Measurements from ENCODE around the gene AOC2. TPM values are rescaled to one million over a fixed set of nuclear protein-coding genes. Genes with fewer than 3 reads are reported as not detected.

AOC2 gene
- polyA plus RNA-seq, 1 donor (not counting 4 experiments of a cell fraction or from before 2014, with no cell fraction given): 0.94 TPM

- no peak for FAIRE-seq
- no peak for DNase-seq (ENCODE audit: low read depth, low spot score)
- no peaks in the 10 kb centered on the region for H4K20me1 ChIP-seq (ENCODE audit: control insufficient read depth, extremely low read depth, insufficient read depth, low read length)
- H3K4me3 ChIP-seq (ENCODE audit: control insufficient read depth in 2 of 3, extremely low read depth in 1 of 3, insufficient read depth in 2 of 3, low read depth in 1 of 3, low read length in 3 of 3): no peak overlapping the region
- dilution Hi-C loops (cut with MboI; ENCODE audit: extremely low pct_ligation_motif_present, low sequenced_read_pairs): no loop called here
- H3K9me1 ChIP-seq (ENCODE audit: control insufficient read depth, extremely low read depth, insufficient read depth, low read length): no peaks in the 10 kb centered on the region
- no peak overlapping the region for H3K27ac ChIP-seq (ENCODE audit: control insufficient read depth, insufficient read depth, low read length)
- H3K4me2 ChIP-seq (ENCODE audit: control insufficient read depth, extremely low read depth, insufficient read depth, low read depth, low read length): no peak overlapping the region
- H3K9me3 ChIP-seq (ENCODE audit: control insufficient read depth, low read depth, low read length): no peaks in the 10 kb centered on the region
- H3K79me2 ChIP-seq (ENCODE audit: control insufficient read depth, insufficient read depth, low read length): no peaks in the 10 kb centered on the region
- H3K9ac ChIP-seq (ENCODE audit: control insufficient read depth, extremely low read depth, insufficient read depth, low read length): no peak overlapping the region
- H3K36me3 ChIP-seq (ENCODE audit: control insufficient read depth in 2 of 2, extremely low read depth in 1 of 2, insufficient read depth in 2 of 2, low read length in 2 of 2): no peaks in the 10 kb centered on the region
- H3K4me1 ChIP-seq (ENCODE audit: control insufficient read depth, extremely low read depth, insufficient read depth, low read length): peaks cover 8% of the 10 kb centered on the region
- no peak overlapping the region for H2AFZ ChIP-seq (ENCODE audit: control insufficient read depth, low read length)
- no peaks in the 10 kb centered on the region for H3K27me3 ChIP-seq (ENCODE audit: control insufficient read depth, extremely low read depth, insufficient read depth, low read length)
- TF ChIP-seq EZH2 (IDR thresholded peaks at IDR 0.05; ENCODE audit: low read length): no peak
- no peak for TF ChIP-seq CTCF (optimal IDR thresholded peaks at IDR 0.05 in 1 of 3, IDR thresholded peaks at IDR 0.05 in 1 of 3, conservative IDR thresholded peaks at IDR 0.05 in 1 of 3; ENCODE audit: extremely low read depth in 1 of 3, insufficient read depth in 2 of 3, low read length in 3 of 3)
Measured at GRCh38 chr17:42891539-42892152, 47.3 kb downstream of the AOC2 start.

GRCh38 chr17:42893359-42893758 lies 49.0 kb downstream of the AOC2 start:
- no peak overlapping the region for H2AFZ ChIP-seq (ENCODE audit: control insufficient read depth, low read length)
- no peak overlapping the region for H3K9ac ChIP-seq (ENCODE audit: control insufficient read depth, extremely low read depth, insufficient read depth, low read length)
- H3K27ac ChIP-seq (ENCODE audit: control insufficient read depth, insufficient read depth, low read length): no peak overlapping the region
- peaks cover 8% of the 10 kb centered on the region for H3K4me1 ChIP-seq (ENCODE audit: control insufficient read depth, extremely low read depth, insufficient read depth, low read length)
- no peaks in the 10 kb centered on the region for H3K36me3 ChIP-seq (ENCODE audit: control insufficient read depth in 2 of 2, extremely low read depth in 1 of 2, insufficient read depth in 2 of 2, low read length in 2 of 2)
- H3K27me3 ChIP-seq (ENCODE audit: control insufficient read depth, extremely low read depth, insufficient read depth, low read length): no peaks in the 10 kb centered on the region
- no peaks in the 10 kb centered on the region for H3K79me2 ChIP-seq (ENCODE audit: control insufficient read depth, insufficient read depth, low read length)
- FAIRE-seq (no peak), DNase-seq (ENCODE audit: low read depth, low spot score) (no peak)
- H4K20me1 ChIP-seq (ENCODE audit: control insufficient read depth, extremely low read depth, insufficient read depth, low read length): no peaks in the 10 kb centered on the region
- H3K4me3 ChIP-seq (ENCODE audit: control insufficient read depth in 2 of 3, extremely low read depth in 1 of 3, insufficient read depth in 2 of 3, low read depth in 1 of 3, low read length in 3 of 3): no peak overlapping the region
- dilution Hi-C loops (cut with MboI; ENCODE audit: extremely low pct_ligation_motif_present, low sequenced_read_pairs): no loop called here
- no peaks in the 10 kb centered on the region for H3K9me1 ChIP-seq (ENCODE audit: control insufficient read depth, extremely low read depth, insufficient read depth, low read length)
- H3K4me2 ChIP-seq (ENCODE audit: control insufficient read depth, extremely low read depth, insufficient read depth, low read depth, low read length): no peak overlapping the region
- no peaks in the 10 kb centered on the region for H3K9me3 ChIP-seq (ENCODE audit: control insufficient read depth, low read depth, low read length)
- no peak for TF ChIP-seq CTCF (optimal IDR thresholded peaks at IDR 0.05 in 1 of 3, IDR thresholded peaks at IDR 0.05 in 1 of 3, conservative IDR thresholded peaks at IDR 0.05 in 1 of 3; ENCODE audit: extremely low read depth in 1 of 3, insufficient read depth in 2 of 3, low read length in 3 of 3)
- no peak for TF ChIP-seq EZH2 (IDR thresholded peaks at IDR 0.05; ENCODE audit: low read length)
